ENCODE data around the gene C1QTNF7.
A peak's percentile ranks its signal among the peaks of the same experiment; 100 is the strongest.

C1QTNF7 gene

DNA sequence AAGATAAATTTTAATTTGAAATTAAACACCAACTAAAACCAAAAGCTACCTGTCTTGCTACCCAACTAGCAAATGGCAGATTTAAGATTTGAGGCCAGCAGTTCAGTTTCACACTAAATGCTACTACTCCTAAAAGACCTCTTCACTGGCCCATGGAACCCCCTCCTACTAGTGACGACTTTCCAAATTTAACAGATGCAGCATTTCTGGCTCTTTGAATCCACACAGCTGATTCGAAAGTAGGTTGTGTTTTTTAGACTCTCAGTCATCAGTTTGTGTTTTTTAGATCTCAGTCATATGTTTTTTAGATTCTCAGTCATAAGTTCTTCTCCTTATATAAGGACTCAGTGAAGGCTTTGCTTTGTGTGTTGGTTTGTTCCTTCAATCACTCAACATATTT is 30.8 kb downstream of the C1QTNF7 start:
- DNase-seq: no peak

DNA sequence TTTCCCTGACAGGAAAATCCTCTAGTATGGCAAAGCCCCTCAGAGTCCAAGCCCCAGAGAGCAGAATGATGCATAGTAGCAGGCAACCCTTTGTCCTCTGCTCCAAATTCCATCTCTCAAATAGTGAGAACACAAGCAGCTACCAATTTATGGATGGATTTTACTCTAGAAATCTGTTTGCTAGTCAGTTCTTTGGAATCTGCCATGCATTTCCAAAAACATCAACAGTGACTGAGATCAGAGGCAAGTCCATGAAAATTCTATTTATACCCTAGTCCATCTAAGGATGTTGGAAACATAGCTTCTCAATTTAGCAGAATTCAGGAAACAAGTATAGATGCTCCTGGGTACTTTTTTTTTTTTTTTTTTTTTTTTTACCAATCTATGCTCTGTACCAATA is 31.9 kb downstream of the C1QTNF7 start:
- no peak for DNase-seq

DNA sequence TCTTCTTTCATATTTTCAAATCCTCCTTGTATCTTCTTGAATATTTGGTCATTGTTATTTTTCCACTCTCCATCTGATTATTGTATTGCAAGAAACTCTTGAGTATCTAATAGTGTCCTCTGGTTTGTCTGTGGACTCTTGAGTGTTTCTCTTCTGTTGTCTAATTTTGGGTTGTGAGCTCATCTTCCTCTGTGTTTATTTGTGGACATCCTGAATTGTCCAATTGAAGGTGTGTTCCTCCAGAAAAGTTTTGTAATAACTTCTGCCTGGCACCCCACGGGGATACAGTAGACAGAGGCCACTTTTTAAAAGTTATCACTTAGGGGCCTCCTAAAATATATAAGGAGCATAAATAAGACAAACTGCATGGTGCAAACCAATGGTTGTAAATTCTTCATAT is 38.8 kb downstream of the C1QTNF7 start:
- DNase-seq: no peak

DNA sequence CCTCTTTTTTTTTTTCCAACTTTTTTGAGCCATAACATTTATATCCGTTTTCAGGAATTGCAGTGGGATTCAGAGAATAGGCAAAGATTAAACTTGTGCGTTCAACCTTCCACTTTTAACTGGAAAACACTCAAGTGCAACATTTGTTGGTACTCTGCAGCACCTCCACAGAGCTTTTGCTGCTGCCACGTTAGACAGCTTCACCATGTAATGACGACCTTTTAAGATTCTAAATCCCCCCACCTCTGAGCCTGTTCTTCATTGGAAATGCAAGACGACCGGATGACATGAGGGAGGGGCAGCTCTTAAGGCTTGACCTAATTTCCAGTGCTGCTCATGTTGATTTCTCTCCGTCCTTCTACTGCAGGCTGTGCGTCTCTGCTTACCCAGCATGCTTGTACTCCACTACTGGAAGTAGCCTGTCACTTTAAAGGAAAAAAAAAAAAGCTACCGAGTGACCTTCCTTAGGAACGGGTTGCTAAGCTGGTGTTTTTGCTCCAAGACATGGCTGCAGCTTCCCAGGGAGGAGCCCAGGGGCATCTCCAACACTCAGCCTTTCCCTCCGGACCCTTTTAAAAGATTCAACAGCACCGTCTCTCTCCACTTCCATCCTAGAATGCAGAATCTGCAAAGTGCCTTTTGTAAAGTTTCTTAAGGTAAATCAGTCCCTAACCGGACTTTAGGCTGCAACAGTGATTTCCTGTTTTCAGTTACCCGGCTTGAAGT is 41.7 kb downstream of the C1QTNF7 start, which contains the start of gene CC2D2A:
Gene CC2D2A (plus strand): TSS at position 481 of the 726 bp plus-strand sequence. CDS start 6,051 bp downstream, outside the sequence.
- no peak for DNase-seq

DNA sequence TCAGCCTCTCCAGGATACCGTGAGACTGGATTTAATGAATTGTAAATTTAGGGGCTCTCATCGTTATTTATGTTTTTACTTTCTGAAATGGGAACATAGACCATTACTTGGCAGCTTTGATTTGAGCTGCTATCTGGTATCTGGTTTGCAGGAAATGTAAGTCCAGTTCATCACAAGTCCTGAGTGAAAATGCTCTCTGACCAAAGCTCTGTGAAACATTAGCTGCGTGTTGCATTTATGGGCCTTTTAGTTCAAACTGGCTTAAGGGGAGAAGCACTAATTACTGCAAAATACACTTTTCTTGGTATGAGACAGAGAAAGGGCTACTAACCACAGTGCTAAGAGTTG is 42.3 kb downstream of the C1QTNF7 start:
- no peak for DNase-seq

DNA sequence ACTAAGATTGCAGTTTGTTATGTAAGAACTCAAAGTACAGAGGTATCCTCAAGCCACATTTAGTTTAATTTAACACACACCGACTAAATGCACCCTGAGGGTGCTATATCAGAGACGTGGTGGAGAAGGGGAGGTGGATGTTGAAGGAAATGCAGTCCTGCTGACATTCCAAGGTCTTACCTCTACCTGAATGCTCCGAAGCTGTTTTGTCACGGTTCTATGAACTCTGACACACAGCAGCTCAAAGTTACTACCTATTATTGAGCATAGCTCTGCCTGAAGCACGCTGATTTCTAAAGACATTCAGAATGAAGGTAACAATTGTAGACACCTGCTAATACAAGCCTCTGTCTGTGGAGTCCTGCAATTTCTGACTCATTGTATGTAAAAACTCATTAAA is 48.6 kb downstream of the C1QTNF7 start:
- DNase-seq: no peak

DNA sequence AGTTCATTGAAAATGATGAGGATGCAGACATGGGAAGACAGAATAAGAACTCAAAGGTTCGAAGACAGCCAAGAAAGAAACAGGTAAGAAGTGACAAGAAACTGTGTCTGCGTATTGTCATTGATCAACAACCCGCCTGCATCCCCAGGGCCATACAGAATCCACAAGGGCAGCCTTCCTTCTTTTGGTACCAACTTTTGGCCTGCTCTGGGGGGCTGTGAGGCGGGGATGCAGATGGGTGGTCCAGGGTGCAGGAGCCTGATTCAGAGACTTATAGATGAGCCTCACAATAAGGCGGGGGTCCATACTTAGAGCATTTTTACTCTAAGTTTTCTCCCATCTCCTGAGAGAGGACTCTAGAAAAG is 50.9 kb downstream of the C1QTNF7 start:
- DNase-seq: no peak

DNA sequence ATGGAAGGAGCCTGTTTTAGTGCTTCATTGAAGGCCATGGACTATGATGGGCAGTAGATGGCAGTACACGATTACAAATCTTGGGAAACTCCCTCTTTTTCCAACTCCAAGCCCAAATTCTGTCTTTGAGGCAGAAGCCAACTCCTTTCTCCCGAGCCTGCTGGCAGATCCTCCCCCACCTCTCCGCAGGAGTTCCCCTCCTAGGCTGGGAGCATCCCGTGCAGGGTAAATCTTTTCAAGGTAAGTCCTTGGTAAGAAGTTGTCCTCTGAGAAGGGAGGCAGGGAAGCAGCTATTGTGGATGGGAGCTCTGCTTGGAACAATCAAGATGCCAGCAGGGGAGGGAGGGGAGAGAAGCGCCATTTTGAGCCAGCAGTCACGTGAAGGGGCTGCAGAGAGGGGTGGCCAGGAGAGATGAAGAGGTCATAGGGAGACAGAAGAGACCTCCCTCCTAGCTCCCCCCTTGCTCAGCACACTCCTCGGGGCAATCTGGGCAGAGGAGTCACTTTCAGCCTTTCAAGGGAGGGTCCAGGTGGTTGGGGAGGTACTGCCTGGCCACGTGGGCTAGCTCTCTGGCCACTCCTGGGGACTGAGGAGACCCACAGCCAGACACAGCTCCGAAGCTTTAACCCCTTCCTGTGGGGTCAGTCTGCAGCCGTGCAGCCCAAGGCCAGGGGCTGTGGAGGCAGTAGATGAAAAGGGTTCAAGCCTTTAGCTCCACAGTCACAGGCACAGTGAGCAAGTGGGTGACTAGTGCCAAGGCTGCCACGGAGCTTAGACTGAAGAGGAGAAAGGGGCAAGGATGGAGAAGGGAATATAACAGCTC is 51.5 kb downstream of the C1QTNF7 start:
- peak; percentile 66 for DNase-seq

DNA sequence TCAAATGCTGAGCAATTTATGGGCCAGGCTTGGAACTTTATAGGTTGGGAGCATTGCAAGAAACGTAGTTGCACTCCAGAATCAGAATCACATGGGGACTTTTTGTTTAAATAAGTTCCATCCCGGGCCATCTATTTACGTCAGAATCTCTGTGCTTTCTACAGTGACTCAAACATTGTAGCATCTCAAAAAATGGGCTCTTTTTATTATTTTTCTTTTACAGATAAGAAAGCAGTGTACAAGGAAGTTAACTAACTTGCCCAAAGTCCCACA is 52.0 kb downstream of the C1QTNF7 start:
- no peak for DNase-seq

DNA sequence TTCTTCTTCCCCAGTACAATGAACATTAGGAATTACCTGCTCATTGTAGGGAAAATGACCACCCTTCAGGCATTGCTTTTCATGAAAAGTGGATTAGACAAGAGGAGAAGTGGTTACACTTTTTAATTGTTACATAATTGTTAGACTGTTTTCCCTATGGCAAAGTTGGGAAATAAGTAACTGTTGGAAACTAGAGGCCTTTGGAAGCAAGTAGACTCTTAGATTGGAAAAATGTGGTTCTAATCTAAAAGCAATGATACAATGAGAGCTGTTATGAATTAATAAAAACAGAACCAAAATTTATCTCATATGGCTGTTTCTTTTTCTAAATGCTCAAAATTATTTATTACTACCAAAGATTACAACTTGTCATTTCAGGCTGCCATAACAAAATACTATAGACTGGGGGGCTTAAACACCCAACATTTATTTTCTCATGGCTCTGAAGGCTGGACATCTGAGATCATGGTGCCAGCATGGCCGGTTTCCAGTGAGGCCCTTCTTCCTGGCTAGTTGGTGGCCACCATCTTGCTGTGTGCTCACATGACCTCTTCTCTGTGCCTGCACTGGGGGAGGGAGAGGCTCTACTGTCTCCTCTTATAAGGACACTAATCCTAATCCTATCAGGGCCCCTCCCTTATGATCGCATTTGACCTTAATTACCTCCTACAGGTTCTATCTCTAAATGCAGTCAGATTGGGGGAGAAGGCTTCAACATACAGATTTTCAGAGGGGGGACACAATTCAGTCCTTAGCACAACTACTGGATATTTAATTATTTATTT is 54.3 kb downstream of the C1QTNF7 start:
- DNase-seq: no peak

DNA sequence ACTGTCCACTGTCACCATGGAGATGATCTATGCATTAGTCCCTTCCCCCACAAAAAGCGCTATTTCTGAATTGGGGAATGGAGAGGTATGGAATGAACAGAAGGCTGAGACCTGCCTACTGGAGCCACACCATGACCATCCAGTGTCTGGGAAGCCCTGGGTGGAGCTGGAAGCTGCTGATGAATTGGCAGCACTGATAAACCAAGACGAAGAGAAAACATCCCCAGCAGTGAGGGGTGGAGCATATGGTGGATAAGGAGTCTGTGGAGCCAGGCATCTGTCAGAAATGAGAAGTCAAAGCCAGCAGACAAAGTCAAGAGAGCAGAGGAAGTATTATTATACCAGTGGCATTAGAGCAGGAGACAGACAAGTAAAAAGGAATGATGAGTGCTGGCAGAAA is 55.0 kb downstream of the C1QTNF7 start:
- no peak for DNase-seq

DNA sequence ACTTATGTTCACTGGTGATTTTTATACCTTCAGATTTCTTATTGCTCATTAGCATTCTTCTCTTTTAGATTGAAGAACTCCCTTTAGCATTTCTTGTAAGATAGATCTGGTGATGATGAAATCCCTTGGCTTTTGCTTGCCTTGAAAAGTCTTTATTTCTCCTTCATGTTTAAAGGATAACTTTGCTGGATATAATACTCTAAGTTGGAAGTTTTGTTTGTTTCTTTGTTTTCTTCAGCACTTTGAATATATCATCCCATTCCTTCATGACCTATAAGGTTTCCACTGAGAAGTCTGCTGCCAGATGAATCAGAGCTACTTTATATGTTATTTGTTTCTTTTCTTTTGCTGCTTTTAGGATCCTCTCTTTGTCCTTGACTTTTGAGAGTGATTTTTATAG is 60.3 kb downstream of the C1QTNF7 start:
- no peak for DNase-seq

DNA sequence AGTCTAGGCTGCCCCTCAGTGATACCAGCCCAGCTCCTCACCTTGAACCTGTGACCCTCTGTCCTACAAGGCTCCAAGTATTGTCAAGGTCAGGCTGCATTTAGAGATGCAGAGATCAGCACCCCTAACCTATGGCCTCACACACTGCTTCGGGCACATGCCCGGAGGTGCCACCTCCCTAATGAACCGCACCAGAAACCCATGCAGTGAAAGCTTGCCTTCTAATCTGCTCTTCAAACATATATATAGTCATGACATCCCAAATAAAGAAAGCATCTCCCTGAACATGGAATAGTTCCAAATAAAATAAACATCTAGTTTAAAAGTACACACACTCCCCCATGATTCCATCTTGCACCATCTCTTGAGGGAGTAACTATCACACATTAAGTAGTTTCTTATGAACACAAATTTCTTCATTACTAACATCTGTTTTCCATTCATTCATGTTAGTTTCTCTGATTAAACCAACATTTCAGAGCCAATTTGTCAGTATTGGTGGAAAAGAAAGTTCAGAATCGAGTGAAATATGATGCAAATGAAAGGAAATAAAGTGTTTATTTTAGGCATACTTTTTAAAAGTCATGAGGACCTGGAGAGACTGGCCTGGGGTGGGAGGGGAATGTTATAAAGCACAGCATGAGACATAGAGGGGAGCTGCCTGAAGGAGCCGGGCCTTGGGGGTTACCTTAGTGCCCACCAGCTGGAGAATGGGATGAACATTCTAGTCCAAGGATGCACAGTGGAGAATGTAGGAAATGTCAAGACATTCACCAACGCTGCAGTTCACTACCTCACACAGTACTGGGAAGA is 61.0 kb downstream of the C1QTNF7 start:
- no peak for DNase-seq

DNA sequence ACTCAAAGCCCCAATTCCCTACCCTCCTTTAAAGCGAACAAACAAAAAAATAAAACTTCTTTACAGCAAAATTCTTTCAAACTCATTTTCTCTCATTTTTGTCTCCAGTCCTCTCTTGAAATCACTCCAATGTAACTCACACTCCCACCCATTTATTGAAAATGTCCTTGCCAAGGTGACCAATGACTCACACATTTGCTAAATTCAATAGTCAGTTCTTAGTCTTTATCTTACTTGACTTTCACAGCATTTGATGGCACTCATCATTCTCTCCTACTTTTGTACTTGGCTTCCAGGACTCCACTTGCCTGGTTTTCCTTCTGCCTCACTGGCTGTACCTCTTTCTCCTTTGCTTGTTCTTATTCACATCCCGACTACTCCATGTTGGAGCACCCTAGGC is 61.7 kb downstream of the C1QTNF7 start:
- no peak for DNase-seq

DNA sequence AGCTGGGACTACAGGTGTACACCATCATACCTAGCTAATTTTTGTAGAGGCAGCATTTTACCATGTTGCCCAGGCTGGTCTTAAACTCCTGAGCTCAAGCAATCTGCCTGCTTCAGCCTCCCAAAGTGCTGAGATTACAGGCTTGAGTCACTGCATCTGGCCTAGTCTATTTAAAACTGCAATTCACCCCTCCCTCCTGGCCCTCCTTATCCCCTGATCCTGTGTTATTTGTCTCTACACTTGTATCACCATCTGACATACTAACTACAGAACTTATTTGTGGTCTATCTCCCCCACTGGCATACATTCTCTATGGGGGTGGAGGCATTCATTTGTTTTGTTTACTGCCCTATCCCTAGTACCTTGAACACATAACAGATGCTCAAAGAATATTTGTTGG is 65.6 kb downstream of the C1QTNF7 start:
- DNase-seq: no peak

DNA sequence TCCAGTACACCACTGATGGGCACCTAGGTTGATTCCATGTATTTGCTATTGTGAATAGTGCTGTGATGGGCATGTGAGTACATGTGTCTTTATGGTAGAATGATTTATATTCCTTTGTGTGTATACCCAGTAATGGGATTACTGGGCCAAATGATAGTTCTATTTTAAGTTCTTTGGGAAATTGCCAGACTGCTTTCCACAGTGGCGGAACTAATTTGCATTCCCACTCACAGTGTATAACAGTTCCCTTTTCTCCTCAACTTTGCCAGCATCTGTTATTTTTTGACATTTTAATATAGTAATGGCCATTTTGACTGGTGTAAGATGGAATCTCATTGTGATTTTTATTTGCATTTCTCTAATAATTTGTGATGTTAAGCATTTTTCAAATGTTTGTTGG is 67.8 kb downstream of the C1QTNF7 start:
- no peak for DNase-seq
